IPS-11a (cell line): ENCODE data around the gene TMEM233.
"Not testable (repeated sequence)": the region's sequence is repeated elsewhere in the genome, so short reads cannot be mapped to it uniquely, and the experiment has no call there.

Experiments
- H3K4me3 ChIP-seq: one replicate; pipeline ENCODE4 v1.5.1; 2013; ENCODE audit warnings: low read depth, low read length, control low read depth

Gene TMEM233

DNA sequence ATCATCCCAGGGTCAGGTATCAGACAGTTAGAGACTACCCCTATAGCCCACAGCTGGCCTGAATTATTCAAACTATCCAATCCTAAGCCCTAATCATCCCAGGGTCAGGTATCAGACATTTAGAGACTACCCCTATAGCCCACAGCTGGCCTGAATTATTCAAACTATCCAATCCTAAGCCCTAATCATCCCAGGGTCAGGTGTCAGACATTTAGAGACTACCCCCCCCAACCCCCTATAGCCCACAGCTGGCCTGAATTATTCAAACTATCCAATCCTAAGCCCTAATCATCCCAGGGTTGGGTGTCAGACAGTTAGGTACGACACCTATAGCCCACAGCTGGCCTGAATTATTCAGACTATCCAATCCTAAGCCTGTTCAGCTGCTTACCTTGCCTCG is 63.4 kb downstream of the TMEM233 start:
- H3K4me3 ChIP-seq, result not testable (repeated sequence)

DNA sequence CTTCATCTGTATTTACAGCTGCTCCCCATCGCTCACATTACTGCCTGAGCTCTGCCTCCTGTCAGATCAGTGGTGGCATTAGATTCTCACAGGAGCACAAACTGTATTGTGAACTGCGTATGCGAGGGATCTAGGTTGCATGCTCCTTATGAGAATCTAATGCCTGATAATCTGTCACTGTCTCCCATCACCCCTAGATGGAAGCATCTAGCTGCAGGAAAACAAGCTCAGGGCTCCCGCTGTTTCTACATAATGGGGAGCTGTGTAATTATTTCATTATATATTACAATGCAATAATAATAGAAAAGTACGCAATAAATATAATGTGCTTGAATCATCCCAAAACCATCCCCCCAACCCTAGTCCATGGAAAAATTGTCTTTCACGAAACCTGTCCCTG is 64.6 kb downstream of the TMEM233 start:
- not testable (repeated sequence) for H3K4me3 ChIP-seq

DNA sequence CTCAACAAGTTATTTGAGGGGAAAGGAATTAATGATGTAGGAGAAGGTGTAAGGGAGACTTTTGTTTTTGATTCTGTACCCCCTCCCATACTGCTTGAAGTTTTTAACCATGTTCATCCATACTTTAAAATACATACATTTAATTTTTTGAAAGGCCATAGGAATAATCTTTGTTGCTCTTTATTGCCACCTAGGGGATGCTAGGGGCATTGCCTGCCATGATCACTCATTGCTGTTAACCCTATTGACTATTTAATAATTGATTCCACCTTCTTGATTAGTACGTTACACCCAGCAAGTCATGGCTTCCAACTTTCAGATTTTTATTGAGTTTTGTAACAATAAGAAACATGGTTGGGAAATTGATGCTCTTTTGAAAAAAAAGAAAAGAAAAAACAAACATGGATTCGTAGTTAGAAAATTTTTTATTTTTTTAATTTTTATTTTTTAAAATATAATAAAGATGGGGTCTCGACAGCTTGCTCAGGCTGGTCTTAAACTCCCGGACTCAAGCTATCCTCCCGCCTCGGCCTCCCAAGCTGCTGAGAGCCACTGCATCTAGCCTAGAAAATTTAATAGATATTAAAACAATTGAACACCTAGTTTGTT is 65.8 kb downstream of the TMEM233 start:
- H3K4me3 ChIP-seq, result no peak overlapping the region

DNA sequence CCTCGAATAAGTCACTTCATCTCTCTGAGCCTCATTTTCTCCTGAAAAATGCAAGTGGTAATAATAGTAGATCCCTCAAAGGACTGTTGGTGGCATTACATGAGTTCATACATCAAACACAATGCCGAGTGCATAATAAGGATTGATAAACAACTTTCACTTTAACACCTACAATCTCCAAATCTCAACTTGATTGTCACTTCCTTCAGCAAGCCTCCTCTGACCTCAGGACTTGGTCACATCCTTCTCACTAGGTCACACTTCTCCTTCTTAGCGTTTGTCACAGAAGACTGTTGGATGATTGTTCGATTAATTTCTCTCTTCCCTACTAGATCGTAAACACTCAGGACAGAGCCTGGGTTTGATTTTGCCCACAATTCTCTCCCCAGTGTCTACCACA is 66.5 kb downstream of the TMEM233 start:
- no peak overlapping the region for H3K4me3 ChIP-seq

DNA sequence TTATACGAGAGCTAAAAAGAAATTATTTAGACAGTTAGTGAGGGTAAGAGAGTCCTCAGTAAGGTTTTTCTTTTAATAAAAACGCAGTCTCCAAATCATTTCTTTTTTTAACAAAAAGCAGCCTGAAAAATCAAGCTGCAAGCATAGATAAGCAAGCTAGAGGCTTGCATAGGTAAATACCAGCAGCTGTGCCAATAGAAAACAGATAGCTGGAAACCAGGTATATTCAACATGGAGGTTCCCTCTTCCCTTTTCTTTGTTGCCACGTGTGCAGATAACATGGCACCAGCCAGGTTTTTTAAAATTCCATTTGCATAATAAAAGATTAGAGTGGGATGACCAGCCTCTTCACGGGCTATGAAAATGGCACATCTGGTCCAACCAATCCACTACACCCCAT is 68.3 kb downstream of the TMEM233 start:
- no peak overlapping the region for H3K4me3 ChIP-seq

DNA sequence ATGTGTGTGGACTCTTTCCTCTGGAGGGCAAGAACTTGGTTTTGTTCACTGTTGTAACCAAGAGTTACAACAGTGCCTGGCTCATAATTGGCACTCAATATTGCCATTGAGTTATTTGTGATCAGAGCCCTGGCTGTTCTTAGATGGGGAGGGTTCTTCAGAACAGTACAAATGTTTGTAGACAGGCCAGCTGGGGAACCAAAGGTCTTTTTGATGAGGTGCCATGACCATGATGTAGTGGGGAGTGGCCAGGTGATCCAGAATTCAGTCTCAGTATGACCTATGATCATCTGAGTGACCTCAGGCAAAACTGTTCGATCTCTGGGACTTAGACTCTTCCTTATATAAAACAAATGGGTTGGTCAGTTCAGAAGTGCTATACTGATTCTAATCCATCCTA is 71.1 kb downstream of the TMEM233 start:
- H3K4me3 ChIP-seq, result no peak overlapping the region

DNA sequence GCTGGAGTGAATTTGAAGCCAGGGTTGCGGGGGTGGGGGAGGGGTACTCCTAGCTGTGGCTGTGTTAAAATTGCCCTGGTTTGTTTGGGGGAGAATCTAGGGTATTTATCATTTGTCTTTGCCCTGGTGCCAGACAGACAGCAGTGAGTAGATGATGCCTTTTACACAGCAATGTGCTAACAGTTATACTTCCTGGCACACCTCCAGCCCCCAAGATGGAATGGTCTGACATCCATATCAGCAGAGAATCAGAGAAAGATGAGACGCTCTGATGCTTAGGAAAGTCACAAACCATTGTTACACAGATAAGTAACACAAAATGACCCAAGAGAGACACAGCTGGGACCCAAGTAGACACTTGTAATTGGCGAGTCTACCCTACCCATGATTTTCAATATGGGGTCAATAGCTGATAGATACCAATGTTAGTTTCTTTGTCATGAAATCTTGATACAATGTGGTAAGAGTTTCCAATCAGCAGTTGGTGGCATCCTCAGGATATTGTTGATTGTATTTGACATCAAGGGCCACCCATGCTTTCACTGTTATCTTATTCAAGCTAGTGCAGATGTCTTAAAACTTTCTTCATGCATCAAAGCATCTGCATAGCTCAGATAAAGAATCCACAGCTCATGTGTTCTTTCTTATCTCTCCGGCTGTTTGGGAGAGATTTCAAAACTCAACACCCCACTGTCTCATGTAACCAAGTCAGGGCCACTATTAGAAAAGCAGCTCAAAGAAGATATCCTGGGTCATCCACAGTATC is 71.8 kb downstream of the TMEM233 start:
- no peak overlapping the region for H3K4me3 ChIP-seq

DNA sequence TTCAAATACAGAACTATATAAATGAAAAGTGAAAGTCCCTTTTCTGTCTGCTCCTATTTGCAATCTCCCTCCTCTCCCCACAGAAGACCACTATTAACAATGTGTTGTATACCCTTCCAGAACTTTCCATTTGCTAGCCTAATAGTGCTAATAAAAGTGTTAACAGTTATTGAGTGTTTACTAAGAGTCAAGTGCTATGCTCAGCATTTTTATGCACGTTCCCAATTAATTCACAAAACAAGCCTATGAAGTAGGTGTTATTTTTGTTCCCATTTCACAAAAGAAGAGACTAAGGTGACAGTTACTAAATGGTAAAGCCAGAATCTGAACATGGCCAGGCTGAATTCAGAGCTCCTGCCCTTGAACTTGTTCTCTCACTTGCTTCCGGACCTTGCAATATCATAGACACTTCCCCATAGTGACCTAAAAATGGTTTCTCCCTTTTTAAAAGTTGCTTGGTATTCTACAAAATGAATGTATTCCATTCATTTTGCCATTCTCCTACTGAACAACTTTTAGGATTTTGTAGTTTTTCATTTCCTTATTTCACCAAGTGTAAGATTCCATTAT is 72.7 kb downstream of the TMEM233 start:
- no peak overlapping the region for H3K4me3 ChIP-seq

DNA sequence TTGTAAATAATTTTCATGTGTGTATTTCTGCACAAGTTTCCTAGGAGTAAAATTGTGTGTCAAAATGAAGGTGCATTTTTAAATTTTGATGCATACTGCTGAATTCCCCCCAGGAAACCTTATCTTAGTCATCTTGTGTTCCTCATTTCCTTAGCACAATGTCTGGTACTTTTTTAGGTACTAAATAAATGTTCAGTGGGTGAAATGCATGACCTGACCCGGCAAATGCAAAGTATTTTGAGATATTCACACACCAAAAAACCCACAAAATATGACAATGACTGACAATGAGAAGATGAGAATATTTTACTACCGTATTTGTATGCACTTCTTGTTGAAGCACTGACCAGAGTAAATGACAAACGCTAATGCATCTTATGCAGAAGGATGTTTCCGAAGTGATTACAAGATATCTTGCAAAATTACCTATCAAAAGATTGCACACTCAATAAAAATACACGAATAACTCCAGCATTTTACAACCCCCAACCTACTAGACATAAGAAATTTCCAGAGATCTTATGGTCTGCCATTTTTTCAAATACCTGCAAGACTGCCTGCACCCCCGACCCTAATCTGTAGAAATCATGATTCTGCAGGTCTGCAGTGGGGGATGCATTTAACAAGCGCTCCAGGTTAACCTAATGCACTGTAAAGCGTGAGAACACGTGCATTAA is 73.5 kb downstream of the TMEM233 start:
- H3K4me3 ChIP-seq, result peak overlapping the region; percentile 28

DNA sequence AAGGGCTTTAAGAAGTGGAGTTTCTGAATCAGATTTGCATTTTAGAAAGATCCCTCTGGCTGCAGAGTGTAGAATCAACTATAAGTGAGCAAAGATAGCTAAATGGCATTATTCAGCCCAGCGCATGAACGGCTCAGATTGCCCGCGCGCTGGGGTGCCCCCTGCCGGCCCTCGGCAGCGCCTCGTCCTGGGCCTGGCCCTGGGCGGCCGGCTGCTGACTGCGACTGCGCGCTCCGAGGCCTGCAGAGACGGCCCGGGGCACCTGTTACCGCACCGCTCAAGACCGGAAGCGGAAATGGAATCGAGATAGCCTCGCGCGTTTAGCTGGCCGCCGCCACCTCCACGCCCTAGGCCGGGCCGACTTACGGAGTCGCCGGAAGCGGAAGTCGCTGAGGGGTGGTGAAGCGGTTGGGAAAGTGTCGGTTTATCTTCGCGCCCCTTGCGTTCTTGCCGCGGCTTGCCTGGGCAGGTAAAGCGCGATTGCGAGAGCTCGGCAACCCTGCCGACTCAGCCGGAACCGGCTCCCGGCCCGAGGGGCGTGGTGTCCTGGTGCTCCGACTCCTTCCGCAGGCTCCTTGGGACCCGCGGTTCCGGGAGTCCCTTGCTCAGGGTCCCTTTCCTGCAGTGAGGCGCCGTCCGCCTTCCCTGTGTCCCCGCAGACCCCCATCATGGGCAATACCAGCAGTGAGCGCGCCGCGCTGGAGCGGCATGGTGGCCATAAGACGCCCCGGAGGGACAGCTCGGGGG is 74.2 kb downstream of the TMEM233 start, which contains the start of gene PRKAB1:
Gene PRKAB1, plus strand, starts transcription at position 557 of the 747 bp plus-strand sequence. Its CDS starts 112 bp downstream, at position 669.
- H3K4me3 ChIP-seq, result peak within 1 kb of the TSS; percentile 99

DNA sequence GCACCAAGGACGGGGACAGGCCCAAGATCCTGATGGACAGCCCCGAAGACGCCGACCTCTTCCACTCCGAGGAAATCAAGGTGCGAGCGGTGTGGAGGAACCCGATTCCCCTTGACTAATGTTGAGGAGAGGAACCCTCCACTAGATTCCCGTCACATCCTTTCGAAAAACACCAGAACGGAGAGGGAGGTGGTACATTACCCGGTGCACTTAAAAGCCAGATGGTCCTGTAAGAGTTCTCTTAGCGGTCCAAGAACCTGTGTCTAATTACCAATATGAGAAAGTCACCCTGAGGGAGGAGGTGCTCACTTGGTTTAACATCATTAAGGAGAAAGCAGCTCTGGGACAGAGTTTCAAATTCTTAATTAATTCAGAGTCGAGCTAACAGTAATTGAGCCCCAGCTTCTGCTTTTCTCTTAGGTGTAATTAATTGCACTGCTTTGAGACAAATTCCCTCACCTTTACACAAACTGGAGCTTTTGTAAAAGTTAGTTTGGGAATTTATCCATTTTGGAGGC is 74.8 kb downstream of the TMEM233 start:
- peak overlapping the region; percentile 99 for H3K4me3 ChIP-seq

DNA sequence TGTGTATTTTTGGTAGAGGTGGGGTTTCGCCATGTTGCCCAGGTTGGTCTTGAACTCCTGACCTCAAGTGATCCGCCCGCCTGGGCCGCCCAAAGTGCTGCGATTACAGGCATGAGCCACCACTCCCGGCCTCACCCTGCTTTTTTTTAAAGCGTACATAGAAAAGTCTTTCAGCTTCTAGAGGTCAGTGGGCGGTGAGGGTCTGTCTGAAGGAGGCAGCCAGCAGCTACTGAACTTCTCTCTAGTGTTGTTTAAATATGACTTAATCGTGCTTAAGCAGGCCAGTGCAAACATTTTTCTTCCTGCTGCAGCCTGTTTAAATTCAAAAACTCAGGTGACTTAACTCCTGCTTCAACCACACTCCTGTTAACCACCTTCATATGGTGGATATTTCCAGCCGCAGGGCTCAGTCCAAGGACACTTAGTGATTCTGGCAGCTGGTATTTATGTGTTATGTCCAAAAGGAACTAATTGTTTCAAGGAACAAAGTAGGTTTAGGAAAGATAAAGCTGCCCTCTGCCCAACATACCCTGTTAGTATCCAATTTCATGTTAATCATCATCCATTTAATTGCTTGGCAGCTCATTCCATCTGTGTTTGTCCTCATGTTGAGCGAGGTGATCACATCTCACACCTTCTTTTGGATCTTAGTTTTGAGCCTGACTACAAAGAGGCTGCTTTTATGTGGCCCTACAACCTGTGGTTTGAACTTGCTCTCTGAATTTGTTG is 76.3 kb downstream of the TMEM233 start:
- no peak overlapping the region for H3K4me3 ChIP-seq

DNA sequence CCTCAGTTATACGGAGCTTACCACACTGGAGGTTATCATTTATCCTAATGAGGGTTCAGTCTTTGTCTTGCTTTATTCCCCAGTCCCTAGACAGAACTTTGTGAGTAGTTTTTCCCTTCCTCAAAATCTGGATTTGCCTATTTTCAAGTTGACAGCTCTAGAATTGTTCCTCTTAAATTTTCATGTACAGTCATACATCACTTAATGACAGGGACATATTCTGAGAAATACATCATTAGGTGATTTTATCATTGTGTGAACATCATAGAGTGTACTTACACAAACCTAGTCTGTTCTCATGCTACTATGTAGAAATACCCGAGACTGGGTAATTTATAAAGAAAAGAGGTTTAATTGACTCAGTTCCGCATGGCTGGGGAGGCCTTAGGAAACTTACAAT is 77.5 kb downstream of the TMEM233 start:
- no peak overlapping the region for H3K4me3 ChIP-seq

DNA sequence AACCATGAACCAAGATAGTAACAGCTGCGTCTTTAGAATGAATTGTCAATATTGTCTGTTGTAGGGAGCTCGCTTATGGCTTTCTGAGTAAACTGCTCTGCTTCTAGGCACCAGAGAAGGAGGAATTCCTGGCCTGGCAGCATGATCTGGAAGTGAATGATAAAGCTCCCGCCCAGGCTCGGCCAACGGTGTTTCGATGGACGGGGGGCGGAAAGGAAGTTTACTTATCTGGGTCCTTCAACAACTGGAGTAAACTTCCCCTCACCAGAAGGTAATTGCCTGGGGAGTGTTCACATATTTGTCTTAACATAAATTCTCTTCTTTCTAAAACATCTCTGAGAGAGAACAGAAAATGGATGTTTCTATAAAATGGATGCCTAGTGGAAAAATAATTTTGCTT is 78.6 kb downstream of the TMEM233 start:
- no peak overlapping the region for H3K4me3 ChIP-seq

DNA sequence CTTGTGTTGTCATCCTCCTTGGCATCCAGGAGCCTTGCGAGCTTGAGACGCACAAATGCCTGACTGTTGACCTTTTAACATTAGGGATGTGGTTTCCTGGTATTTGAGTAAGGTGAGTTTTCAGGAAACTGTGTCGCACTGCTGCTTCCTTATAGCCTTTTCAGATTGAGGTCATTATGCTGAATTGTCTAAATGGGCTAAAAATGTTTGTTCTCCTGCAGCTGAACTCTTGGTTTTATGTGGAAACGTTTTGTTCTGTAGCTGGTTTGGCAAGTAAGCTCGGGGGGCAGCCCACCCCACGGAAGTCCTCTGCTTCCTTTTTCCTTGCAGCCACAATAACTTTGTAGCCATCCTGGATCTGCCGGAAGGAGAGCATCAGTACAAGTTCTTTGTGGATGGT is 80.1 kb downstream of the TMEM233 start:
- no peak overlapping the region for H3K4me3 ChIP-seq

DNA sequence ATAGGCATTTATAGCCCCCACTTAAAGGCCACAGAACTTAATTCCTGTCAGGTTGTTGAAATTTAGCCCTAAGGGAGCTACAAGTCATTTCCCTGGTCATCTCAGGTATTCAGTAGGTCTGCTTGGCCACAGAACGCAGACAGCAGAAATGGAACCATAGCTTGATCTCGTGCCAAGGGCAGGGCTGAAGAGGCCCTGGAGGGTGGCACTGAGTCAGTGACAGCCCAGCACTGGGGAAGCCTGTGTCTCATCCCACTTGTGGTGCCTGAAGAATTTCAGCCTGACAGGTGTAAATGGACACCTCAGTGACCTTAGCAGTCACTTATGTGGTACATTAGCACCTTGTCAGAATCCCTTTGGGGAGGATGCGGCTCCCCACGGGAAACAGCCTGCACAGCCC is 81.0 kb downstream of the TMEM233 start:
- H3K4me3 ChIP-seq, result no peak overlapping the region

DNA sequence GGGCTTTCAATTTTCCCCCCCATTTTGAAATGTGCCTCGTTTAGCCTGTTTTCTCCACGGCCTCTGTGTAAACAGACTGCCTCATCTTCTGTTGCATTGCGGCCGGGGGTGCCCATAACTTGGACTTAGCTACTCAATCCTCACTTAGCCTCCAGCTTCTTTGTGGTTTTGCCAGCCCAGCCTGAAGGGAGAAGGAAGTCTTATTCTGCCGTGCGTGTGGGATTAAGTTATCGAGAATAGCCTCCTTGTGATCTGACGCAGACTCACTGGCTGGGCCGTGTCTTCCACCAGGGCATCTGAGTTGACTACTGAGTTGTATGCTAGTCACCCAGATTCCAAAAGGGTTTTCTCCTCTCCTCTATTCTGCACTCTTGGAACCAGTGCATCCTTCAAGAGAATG is 82.4 kb downstream of the TMEM233 start:
- no peak overlapping the region for H3K4me3 ChIP-seq

DNA sequence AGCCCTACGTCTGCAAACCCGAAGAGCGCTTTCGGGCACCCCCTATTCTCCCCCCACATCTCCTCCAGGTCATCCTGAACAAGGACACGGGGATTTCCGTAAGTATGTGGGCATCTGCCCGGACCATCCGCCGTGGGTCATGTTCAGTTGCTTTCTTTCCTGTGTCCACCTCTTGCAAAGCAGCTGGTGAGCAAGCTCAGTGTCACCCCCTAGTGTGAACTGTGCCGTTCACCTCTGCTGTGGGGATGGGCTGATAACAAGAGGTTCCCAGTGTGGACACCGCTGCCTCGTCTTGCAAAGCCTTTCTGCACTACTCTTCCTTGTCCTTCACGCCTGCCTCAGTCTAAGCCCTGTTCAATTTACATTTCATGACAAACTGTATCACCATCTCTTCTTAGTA is 83.0 kb downstream of the TMEM233 start:
- H3K4me3 ChIP-seq, result no peak overlapping the region

DNA sequence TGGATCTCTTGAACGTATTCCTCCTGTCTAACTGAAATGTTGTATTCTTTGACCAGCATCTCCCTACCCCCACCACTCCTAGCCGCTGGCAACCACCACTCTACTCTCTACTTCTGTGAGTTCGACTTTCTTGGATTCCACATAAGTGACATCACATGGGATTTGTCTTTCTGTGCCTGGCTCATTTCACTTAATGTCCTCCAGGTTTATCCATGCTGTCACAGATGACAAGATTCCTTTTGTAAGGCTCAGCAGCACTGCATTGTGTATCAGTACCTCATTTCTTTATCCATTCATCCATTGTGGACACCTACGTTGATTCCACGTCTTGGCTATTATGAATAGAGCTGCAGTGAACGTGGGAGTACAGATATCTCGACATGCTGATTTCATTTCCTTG is 84.9 kb downstream of the TMEM233 start:
- H3K4me3 ChIP-seq, result no peak overlapping the region

DNA sequence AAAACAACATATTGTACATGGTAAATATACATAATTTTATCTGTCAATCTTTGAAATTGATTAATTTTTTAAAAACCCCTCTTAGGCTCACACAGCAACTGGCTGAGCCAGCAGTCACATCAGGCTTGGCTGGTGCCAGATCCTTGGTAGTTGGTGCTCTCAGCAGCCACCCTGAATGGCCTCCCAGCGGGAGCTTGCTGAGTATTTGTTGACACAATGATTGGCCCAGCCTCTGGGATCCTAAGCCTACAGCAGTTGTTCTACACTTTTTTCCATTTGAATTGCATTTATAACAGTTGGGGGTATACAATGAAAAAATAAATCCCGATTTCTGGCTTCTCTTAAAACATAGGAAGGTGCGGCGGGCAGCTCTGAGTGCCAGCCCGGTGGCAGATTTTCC is 85.5 kb downstream of the TMEM233 start:
- H3K4me3 ChIP-seq, result no peak overlapping the region
